ENCODE results near the gene SPDYE4.

Gene SPDYE4

DNA sequence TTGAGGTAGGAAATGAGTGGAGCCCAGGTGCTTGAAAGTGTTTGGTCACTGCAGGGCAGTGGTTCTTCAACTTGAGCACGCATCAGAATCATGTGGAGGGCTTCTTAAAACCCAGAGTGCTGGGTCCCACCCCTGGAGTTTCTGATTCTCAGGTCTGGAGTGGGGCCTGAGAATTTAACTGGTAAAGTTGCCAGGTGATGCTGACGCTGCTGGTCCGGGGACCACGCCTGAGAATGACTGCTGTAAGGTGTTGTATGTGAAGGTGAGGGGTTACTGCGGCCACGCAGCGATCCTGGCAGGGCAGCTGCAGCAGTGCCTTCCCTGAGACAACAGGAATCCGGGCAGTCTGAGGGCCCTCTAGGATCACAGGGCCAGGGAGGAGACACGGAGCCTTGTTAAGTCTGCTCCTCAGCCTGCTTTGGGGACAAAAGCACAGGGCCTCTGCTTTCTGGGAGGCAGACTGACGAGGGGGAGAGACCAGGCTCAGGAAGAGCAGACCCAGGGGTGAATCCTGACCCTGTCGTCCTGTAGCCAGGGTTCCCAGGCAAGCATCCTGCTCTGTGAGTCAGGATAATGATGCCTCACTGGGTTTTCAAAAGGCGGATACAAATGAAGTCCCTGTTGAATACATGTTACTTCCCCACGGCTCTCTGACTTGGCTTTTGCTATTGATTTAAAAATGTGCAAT is 30.0 kb downstream of the SPDYE4 start:
- in situ Hi-C loops (cut with MboI; ENCODE audit: low sequenced_read_pairs, unreplicated experiment), result no loop called here

DNA sequence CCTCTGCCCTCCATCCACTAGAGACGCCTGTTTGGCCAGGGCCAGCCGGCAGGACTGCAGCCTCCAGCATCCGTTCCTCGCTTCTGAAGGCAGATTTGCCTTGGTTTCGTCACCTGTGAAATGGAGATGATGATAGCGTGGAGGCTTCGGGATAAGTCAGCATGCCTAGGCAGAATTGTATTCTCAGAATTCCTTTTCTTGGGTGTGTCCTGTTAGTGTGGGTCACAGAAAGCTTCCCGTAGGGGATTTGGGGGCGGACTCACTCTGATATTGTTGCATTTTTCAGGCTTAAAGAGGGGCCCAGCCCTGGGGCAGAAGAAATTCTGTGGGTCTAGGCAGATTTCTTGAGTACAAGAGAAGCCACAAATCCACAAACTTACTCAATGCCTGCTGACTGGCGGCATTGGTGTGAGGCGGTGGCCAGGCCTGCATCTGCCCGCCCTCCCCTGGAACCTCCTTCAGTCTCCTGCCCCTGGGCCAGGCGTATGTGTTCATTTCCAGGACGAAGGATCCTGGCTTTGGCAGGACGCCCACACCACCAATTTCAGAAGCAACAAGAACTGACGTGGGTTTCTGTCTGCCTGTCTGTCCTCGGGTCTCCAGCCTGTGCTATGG is 31.3 kb downstream of the SPDYE4 start:
- DNase-seq (ENCODE audit: low spot score), result no peak
- in situ Hi-C loops (cut with MboI; ENCODE audit: low sequenced_read_pairs, unreplicated experiment), result no loop called here
- TF ChIP-seq, protein P1, sequence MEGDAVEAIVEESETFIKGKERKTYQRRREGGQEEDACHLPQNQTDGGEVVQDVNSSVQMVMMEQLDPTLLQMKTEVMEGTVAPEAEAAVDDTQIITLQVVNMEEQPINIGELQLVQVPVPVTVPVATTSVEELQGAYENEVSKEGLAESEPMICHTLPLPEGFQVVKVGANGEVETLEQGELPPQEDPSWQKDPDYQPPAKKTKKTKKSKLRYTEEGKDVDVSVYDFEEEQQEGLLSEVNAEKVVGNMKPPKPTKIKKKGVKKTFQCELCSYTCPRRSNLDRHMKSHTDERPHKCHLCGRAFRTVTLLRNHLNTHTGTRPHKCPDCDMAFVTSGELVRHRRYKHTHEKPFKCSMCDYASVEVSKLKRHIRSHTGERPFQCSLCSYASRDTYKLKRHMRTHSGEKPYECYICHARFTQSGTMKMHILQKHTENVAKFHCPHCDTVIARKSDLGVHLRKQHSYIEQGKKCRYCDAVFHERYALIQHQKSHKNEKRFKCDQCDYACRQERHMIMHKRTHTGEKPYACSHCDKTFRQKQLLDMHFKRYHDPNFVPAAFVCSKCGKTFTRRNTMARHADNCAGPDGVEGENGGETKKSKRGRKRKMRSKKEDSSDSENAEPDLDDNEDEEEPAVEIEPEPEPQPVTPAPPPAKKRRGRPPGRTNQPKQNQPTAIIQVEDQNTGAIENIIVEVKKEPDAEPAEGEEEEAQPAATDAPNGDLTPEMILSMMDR (IDR thresholded peaks at IDR 0.05; ENCODE audit: borderline replicate concordance, control extremely low read depth, extremely low read depth, insufficient read depth, missing control alignments), result no peak

More for the DNA sequence above, 30.0 kb downstream of the SPDYE4 start:
- no peak for DNase-seq (ENCODE audit: low spot score)
- TF ChIP-seq, protein P1 (IDR thresholded peaks at IDR 0.05; ENCODE audit: borderline replicate concordance, control extremely low read depth, extremely low read depth, insufficient read depth, missing control alignments), result no peak

DNA sequence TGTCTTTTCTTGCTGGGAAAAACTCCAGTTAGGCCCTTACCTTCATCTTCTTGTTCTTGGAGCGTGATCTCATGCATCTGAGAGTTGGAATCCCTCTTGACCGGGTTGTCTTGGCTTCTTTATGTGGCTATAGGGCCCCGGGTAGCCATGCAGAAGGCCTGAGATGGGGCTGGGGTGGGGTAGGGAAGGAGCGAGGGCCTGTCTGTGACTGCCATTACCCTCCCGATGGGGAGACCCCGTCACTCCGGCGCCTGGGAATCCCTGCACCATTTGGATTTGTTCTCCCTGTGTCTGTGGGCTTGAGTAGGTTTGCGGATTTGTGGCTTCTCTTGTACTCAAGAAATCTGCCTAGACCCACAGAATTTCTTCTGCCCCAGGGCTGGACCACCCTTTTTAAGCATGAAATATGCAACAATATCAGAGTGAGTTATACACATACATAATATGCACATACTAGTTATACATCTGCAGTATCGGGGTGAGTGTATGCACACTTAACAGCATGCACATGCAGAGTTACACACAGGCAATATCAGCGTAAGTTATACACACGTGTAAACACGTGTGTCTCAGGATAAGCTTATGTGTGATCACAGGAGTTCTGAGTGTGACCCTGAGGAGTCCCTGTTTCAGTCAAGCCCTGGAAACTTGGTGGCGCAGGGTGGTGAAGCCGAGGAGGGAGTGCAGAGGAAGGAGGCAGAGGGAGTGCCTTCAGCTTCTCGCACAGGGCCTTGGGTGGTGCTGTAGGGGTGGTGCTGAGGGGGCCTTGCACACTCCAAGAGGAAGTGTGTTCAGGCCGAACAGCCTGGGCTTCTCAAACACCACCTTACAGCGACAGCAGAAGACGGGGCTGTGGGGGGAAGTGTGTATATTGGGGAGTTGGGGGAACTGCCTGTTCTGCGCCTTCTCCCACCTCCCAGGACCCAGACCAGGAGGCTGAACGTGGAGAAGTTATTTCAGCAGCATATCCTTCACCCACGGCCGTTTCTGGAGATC is 32.2 kb downstream of the SPDYE4 start:
- no peak for DNase-seq (ENCODE audit: low spot score)
- in situ Hi-C loops (cut with MboI; ENCODE audit: low sequenced_read_pairs, unreplicated experiment), result no loop called here
- TF ChIP-seq, protein P1 (IDR thresholded peaks at IDR 0.05; ENCODE audit: borderline replicate concordance, control extremely low read depth, extremely low read depth, insufficient read depth, missing control alignments), result no peak

DNA sequence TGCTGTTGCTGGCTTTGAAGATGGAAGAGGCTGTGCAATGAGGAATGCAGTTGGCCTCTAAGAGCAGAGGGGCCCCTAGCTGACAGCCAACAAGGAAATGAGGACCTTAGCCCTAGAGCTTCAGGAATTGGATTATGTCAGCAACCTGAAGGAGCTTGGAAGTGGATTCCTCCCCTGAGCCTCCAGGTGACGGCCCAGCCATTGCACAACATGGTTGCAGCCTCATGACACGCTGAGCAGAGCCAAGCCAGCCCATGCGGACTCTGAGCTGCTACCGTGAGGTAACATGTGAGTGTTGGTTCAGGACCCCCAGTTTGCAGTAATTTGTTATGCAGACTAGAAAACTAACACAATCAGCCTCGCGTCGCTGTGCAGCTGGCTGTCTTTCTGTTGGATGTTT is 33.9 kb downstream of the SPDYE4 start:
- in situ Hi-C loops (cut with MboI; ENCODE audit: low sequenced_read_pairs, unreplicated experiment), result no loop called here
- no peak for DNase-seq (ENCODE audit: low spot score)
- TF ChIP-seq, protein P1 (IDR thresholded peaks at IDR 0.05; ENCODE audit: borderline replicate concordance, control extremely low read depth, extremely low read depth, insufficient read depth, missing control alignments), result no peak

DNA sequence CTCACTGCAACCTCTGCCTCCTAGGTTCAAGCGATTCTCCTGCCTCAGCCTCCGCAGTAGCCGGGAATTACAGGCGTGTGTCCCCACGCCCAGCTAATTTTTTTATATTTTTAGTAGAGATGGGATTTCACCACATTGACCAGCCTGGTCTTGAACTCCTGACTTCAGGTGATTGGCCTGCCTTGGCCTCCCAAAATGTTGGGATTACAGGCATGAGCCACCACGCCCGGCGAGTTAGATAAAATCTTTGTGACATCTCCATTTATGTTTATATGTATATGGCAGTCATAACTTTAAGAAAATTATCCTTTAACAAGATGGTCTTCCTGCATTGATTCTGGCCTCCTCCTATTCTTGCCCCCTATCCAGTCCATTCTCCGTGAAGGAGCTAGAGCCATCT is 37.8 kb downstream of the SPDYE4 start:
- DNase-seq (ENCODE audit: low spot score), result no peak
- in situ Hi-C loops (cut with MboI; ENCODE audit: low sequenced_read_pairs, unreplicated experiment), result no loop called here
- TF ChIP-seq, protein P1 (IDR thresholded peaks at IDR 0.05; ENCODE audit: borderline replicate concordance, control extremely low read depth, extremely low read depth, insufficient read depth, missing control alignments), result no peak

Data from GM13976 (cell line).